Adrenal gland (tissue), 12 donors: Measurements from ENCODE around the gene MGMT. TPM values are rescaled to one million over a fixed set of nuclear protein-coding genes. Genes with fewer than 3 reads are reported as not detected.

ENCODE experiments used
- DNase-seq, 7 donors: peaks; one replicate each; pipeline ENCODE4 v3.0.0-alpha.2; 2019 to 2020
- H3K27ac ChIP-seq, 5 donors: fragments of 200-600 bp; sonication (generic) in 4 of 5; 1 replicate in 3 of 5; 2 replicates in 2 of 5; pipeline versions ENCODE4 v1.5.1 to v1.8.0; 2016 to 2020; ENCODE audit warnings: mild to moderate bottlenecking in 1 of 5
- H3K27me3 ChIP-seq: fragments of 200-600 bp; 2 replicates; pipeline ENCODE4 v1.8.0; 2021
- H3K36me3 ChIP-seq, 2 donors: fragments of 200-600 bp; replicated peaks in 1 of 2; 1 replicate in 1 of 2; 2 replicates in 1 of 2; pipeline versions ENCODE4 v1.5.1 to v1.8.0; 2018 to 2022
- H3K4me1 ChIP-seq, 2 donors: fragments of 200-600 bp; replicated peaks in 1 of 2; 1 replicate in 1 of 2; 2 replicates in 1 of 2; pipeline versions ENCODE4 v1.5.1 to v1.8.0; 2018 to 2021
- H3K4me3 ChIP-seq, 4 donors: fragments of 200-600 bp; sonication (generic) in 3 of 4; one replicate each; pipeline ENCODE4 v1.5.1; 2016 to 2018
- H3K9me3 ChIP-seq, 3 donors: fragments of 200-600 bp; sonication (generic) in 1 of 3; replicated peaks in 1 of 3; 1 replicate in 2 of 3; 2 replicates in 1 of 3; pipeline versions ENCODE4 v1.5.1 to v1.8.0; 2016 to 2021
- POLR2A ChIP-seq, 2 donors: fragments of 450-650 bp; IDR thresholded peaks; one replicate each; pipeline ENCODE4 v1.6.1; 2017; ENCODE audit warnings: antibody characterized with exemption in 2 of 2, mild to moderate bottlenecking in 2 of 2, moderate library complexity in 1 of 2
- WGBS, 4 donors: extraction: QIAGEN DNeasy Blood & Tissue Kit in 2 of 4; methylation state at CpG; one replicate each; pipeline versions ENCODE4 v1.1.5 to v1.1.7; 2013 to 2017; 5-methylcytosine and 5-hydroxymethylcytosine counted together
- intact Hi-C, 2 donors: fragments of 100-400 bp; cut with DNase I; formaldehyde crosslinking; loops; one replicate each; pipeline versions ENCODE4 v1.14.1 to v1.15.0; 2022 to 2023
- polyA plus RNA-seq, 3 donors: library from polyadenylated mRNA; stranded (reverse); fragments of 200-250 nt in 2 of 3; fragments of 350-450 nt in 1 of 3; fragmentation: Illumina TruSeq in 1 of 3; extraction: RNeasy Lipid Tissue Mini Kit (QIAGEN cat#74804) in 1 of 3; gene quantifications; one replicate each; pipeline ENCODE4 v1.2.3, GENCODE V29; 2013 to 2014
- total RNA-seq, 9 donors: library from RNA; depleted of rRNA in 4 of 9; stranded (reverse); fragments of >200 nt in 4 of 9; fragments of 120-200 nt in 1 of 9; fragmentation: NEBNext Ultra II Directional in 1 of 9; extraction: Animal tissue kit (Norgen Biotek cat#: 25700) in 1 of 9; gene quantifications; one replicate each; pipeline versions ENCODE4 v1.1.0 to v1.2.4, GENCODE V29; 2013 to 2023
- TF ChIP-seq, protein P1 (sequence below), 6 experiments: fragments of 450-650 bp in 4 of 6; fragments of 200-600 bp in 2 of 6; sonication (generic) in 1 of 6; IDR thresholded peaks; 1 replicate in 5 of 6; 2 replicates in 1 of 6; pipeline versions ENCODE4 v1.5.1 to v1.8.0; 2016 to 2021; ENCODE audit warnings: antibody characterized with exemption in 6 of 6, mild to moderate bottlenecking in 2 of 6, moderate library complexity in 1 of 6
- donor health status: healthy with polysubstance abuse.
- donor health status: Bipolar disorder and iron deficiency.
- donor health status: DM: yes; HTN: yes; CAD: no.
- donor health status: DM: no; HTN: no; CAD: no.
- donor health status: DM: no; HTN: no; CAD: no.
- donor health status: DM: yes; HTN: yes; CAD: no.

MGMT gene
- total and polyA plus RNA-seq, 12 donors, result 3.8 to 35.8 (median 21.2) TPM

- H3K27ac ChIP-seq, result no peak overlapping the region
- 76 to 79% (median 76%) methylated on average over 4 of the region's 4 CpGs for WGBS, 4 donors
- intact Hi-C loops, result no loop called here
- H3K9me3 ChIP-seq, result no peaks in the 10 kb centered on the region
- DNase-seq, result no peak
- H3K4me1 ChIP-seq, result no peaks in the 10 kb centered on the region
- H3K4me3 ChIP-seq, result no peak overlapping the region
- TF ChIP-seq, protein P1, sequence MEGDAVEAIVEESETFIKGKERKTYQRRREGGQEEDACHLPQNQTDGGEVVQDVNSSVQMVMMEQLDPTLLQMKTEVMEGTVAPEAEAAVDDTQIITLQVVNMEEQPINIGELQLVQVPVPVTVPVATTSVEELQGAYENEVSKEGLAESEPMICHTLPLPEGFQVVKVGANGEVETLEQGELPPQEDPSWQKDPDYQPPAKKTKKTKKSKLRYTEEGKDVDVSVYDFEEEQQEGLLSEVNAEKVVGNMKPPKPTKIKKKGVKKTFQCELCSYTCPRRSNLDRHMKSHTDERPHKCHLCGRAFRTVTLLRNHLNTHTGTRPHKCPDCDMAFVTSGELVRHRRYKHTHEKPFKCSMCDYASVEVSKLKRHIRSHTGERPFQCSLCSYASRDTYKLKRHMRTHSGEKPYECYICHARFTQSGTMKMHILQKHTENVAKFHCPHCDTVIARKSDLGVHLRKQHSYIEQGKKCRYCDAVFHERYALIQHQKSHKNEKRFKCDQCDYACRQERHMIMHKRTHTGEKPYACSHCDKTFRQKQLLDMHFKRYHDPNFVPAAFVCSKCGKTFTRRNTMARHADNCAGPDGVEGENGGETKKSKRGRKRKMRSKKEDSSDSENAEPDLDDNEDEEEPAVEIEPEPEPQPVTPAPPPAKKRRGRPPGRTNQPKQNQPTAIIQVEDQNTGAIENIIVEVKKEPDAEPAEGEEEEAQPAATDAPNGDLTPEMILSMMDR (IDR thresholded peaks at IDR 0.05), result no peak
- TF ChIP-seq POLR2A (IDR thresholded peaks at IDR 0.05), result no peak
- H3K36me3 ChIP-seq, result no peaks in the 10 kb centered on the region
- no peaks in the 10 kb centered on the region for H3K27me3 ChIP-seq
Measured at GRCh38 chr10:129446183-129446581, 20.9 kb upstream of the MGMT start.

GRCh38 chr10:129447486-129447885 is 19.6 kb upstream of the MGMT start:
- no peak for TF ChIP-seq POLR2A (IDR thresholded peaks at IDR 0.05)
- TF ChIP-seq, protein P1 (IDR thresholded peaks at IDR 0.05), result no peak
- H3K4me3 ChIP-seq, result no peak overlapping the region

GRCh38 chr10:129448086-129448485 is 19.0 kb upstream of the MGMT start:
- 72 to 85% (median 82%) methylated on average over 5 of the region's 5 CpGs for WGBS, 4 donors
- no peaks in the 10 kb centered on the region for H3K27me3 ChIP-seq
- no peaks in the 10 kb centered on the region for H3K9me3 ChIP-seq
- intact Hi-C loops, result no loop called here
- no peak overlapping the region for H3K27ac ChIP-seq
- H3K36me3 ChIP-seq, result no peaks in the 10 kb centered on the region
- DNase-seq, result no peak
- H3K4me3 ChIP-seq, result no peak overlapping the region
- H3K4me1 ChIP-seq, result no peaks in the 10 kb centered on the region
- TF ChIP-seq POLR2A (IDR thresholded peaks at IDR 0.05), result no peak
- TF ChIP-seq, protein P1 (IDR thresholded peaks at IDR 0.05), result no peak

More at GRCh38 chr10:129447486-129447885, 19.6 kb upstream of the MGMT start:
- H3K9me3 ChIP-seq, result no peaks in the 10 kb centered on the region
- H3K27ac ChIP-seq, result no peak overlapping the region
- 83 to 92% (median 87%) methylated on average over 6 of the region's 6 CpGs for WGBS, 4 donors
- H3K4me1 ChIP-seq, result no peaks in the 10 kb centered on the region
- no peak for DNase-seq
- no peaks in the 10 kb centered on the region for H3K36me3 ChIP-seq
- H3K27me3 ChIP-seq, result no peaks in the 10 kb centered on the region
- intact Hi-C loops, result no loop called here

GRCh38 chr10:129448539-129448938 is 18.5 kb upstream of the MGMT start:
- no peaks in the 10 kb centered on the region for H3K36me3 ChIP-seq
- no peaks in the 10 kb centered on the region for H3K4me1 ChIP-seq
- no peak for DNase-seq
- H3K27ac ChIP-seq, result no peak overlapping the region
- no peak overlapping the region for H3K4me3 ChIP-seq
- TF ChIP-seq, protein P1 (IDR thresholded peaks at IDR 0.05), result no peak
- TF ChIP-seq POLR2A (IDR thresholded peaks at IDR 0.05), result no peak
- H3K27me3 ChIP-seq, result no peaks in the 10 kb centered on the region
- intact Hi-C loops, result no loop called here
- no peaks in the 10 kb centered on the region for H3K9me3 ChIP-seq
- 78 to 89% (median 86%) methylated on average over 5 of the region's 5 CpGs for WGBS, 4 donors
